GM19438 (cell line): ENCODE results near the gene GALNT17.
"Not testable (repeated sequence)": the region's sequence is repeated elsewhere in the genome, so short reads cannot be mapped to it uniquely, and the experiment has no call there.

Experiments
- ATAC-seq: cut with Tn5 transposase; IDR thresholded peaks from one replicate; pipeline ENCODE4 v1.9.1; 2021; ENCODE audit warnings: low read depth; ENCODE audit not compliant: unreplicated experiment

GALNT17 gene

GRCh38 chr7:71538210-71538609 lies 406.3 kb downstream of the GALNT17 start:
- no peak for ATAC-seq

- ATAC-seq: no peak
These were observed 407.7 kb downstream of the GALNT17 start for GRCh38 chr7:71539615-71540014.

GRCh38 chr7:71541707-71542353 lies 409.9 kb downstream of the GALNT17 start:
- ATAC-seq: no peak

GRCh38 chr7:71543396-71543795 lies 411.5 kb downstream of the GALNT17 start:
- no peak for ATAC-seq

GRCh38 chr7:71544816-71545215 lies 412.9 kb downstream of the GALNT17 start:
- no peak for ATAC-seq

GRCh38 chr7:71547426-71547825 lies 415.5 kb downstream of the GALNT17 start:
- no peak for ATAC-seq

- no peak for ATAC-seq
These were observed 416.8 kb downstream of the GALNT17 start for GRCh38 chr7:71548746-71549145.

- ATAC-seq: no peak
These were observed 421.4 kb downstream of the GALNT17 start for GRCh38 chr7:71553306-71553705.

- no peak for ATAC-seq
These were observed 423.8 kb downstream of the GALNT17 start for GRCh38 chr7:71555758-71556157.

- ATAC-seq: no peak
These were observed 427.1 kb downstream of the GALNT17 start for GRCh38 chr7:71558806-71559613.

GRCh38 chr7:71560354-71560995 lies 428.5 kb downstream of the GALNT17 start:
- ATAC-seq: no peak

- no peak for ATAC-seq
These were observed 431.3 kb downstream of the GALNT17 start for GRCh38 chr7:71563276-71563675.

- no peak for ATAC-seq
These were observed 434.4 kb downstream of the GALNT17 start for GRCh38 chr7:71566376-71566775.

- ATAC-seq: no peak
These were observed 435.0 kb downstream of the GALNT17 start for GRCh38 chr7:71566991-71567390.

- ATAC-seq: no peak
These were observed 442.4 kb downstream of the GALNT17 start for GRCh38 chr7:71574153-71574860.

GRCh38 chr7:71580027-71580426 lies 448.1 kb downstream of the GALNT17 start:
- ATAC-seq: no peak

- no peak for ATAC-seq
These were observed 452.3 kb downstream of the GALNT17 start for GRCh38 chr7:71584256-71584655.

GRCh38 chr7:71591876-71592275 lies 459.9 kb downstream of the GALNT17 start:
- ATAC-seq: no peak

- ATAC-seq: not testable (repeated sequence)
These were observed 460.4 kb downstream of the GALNT17 start for GRCh38 chr7:71592388-71592787.

GRCh38 chr7:71594736-71595135 lies 462.8 kb downstream of the GALNT17 start:
- ATAC-seq: no peak

GRCh38 chr7:71595176-71595575 lies 463.2 kb downstream of the GALNT17 start:
- ATAC-seq: no peak
